Activated naive CD4-positive, alpha-beta T cell treated with anti-CD3 and anti-CD28 coated beads, Interleukin-2, amount 50 U/mL, for 16 hours (primary cell): ENCODE measurements around the gene ADAM11.
"Not testable (repeated sequence)": the region's sequence is repeated elsewhere in the genome, so short reads cannot be mapped to it uniquely, and the experiment has no call there.

ENCODE experiments used
- DNase-seq: peaks from one replicate; pipeline ENCODE4 v3.0.0-alpha.2; 2020

The ADAM11 gene

GRCh38 chr17:44758414-44759085 lies at the start of gene ADAM11:
Gene ADAM11, plus strand, starts transcription at chr17:44758988. Its CDS starts 212 bp downstream, at chr17:44759200.
- no peak for DNase-seq

GRCh38 chr17:44719444-44719843 lies 39.3 kb upstream of the ADAM11 start:
- DNase-seq = no peak

- DNase-seq = no peak
Observed at GRCh38 chr17:44722254-44722653, 36.5 kb upstream of the ADAM11 start.

- not testable (repeated sequence) for DNase-seq
Observed at GRCh38 chr17:44726121-44726520, 32.7 kb upstream of the ADAM11 start.

GRCh38 chr17:44733753-44734152 lies 25.0 kb upstream of the ADAM11 start:
- no peak for DNase-seq

GRCh38 chr17:44734272-44734671 lies 24.5 kb upstream of the ADAM11 start:
- DNase-seq = no peak

GRCh38 chr17:44736551-44737240 lies 22.1 kb upstream of the ADAM11 start:
- DNase-seq = no peak

GRCh38 chr17:44738214-44738906 lies 20.4 kb upstream of the ADAM11 start:
- no peak for DNase-seq

GRCh38 chr17:44741316-44741715 lies 17.5 kb upstream of the ADAM11 start:
- no peak for DNase-seq

GRCh38 chr17:44745301-44745700 lies 13.5 kb upstream of the ADAM11 start:
- DNase-seq = no peak

- DNase-seq = not testable (repeated sequence)
Observed at GRCh38 chr17:44745738-44746137, 13.1 kb upstream of the ADAM11 start.

- DNase-seq = no peak
Observed at GRCh38 chr17:44747566-44747965, 11.2 kb upstream of the ADAM11 start.

GRCh38 chr17:44749076-44749979 lies 9.5 kb upstream of the ADAM11 start:
- DNase-seq = no peak

- DNase-seq = no peak
Observed at GRCh38 chr17:44749980-44750318, 8.8 kb upstream of the ADAM11 start.

GRCh38 chr17:44751331-44751730 lies 7.5 kb upstream of the ADAM11 start:
- no peak for DNase-seq

GRCh38 chr17:44751806-44752205 lies 7.0 kb upstream of the ADAM11 start:
- DNase-seq = no peak

GRCh38 chr17:44752953-44753861 lies 5.6 kb upstream of the ADAM11 start:
- no peak for DNase-seq

- no peak for DNase-seq
Observed at GRCh38 chr17:44754276-44754675, 4.5 kb upstream of the ADAM11 start.

- not testable (repeated sequence) for DNase-seq
Observed at GRCh38 chr17:44755180-44755579, 3.6 kb upstream of the ADAM11 start.

- DNase-seq = no peak
Observed at GRCh38 chr17:44757045-44757917, 1.5 kb upstream of the ADAM11 start.

GRCh38 chr17:44757918-44758413 lies 822 bp upstream of the ADAM11 start:
- no peak for DNase-seq
